ENCODE measurements around the gene NDST3.

The NDST3 gene

GRCh38 chr4:118113220-118113619, 78.9 kb downstream of the NDST3 start:
- no peak for DNase-seq (ENCODE audit: low spot score)
- TF ChIP-seq, protein P1, sequence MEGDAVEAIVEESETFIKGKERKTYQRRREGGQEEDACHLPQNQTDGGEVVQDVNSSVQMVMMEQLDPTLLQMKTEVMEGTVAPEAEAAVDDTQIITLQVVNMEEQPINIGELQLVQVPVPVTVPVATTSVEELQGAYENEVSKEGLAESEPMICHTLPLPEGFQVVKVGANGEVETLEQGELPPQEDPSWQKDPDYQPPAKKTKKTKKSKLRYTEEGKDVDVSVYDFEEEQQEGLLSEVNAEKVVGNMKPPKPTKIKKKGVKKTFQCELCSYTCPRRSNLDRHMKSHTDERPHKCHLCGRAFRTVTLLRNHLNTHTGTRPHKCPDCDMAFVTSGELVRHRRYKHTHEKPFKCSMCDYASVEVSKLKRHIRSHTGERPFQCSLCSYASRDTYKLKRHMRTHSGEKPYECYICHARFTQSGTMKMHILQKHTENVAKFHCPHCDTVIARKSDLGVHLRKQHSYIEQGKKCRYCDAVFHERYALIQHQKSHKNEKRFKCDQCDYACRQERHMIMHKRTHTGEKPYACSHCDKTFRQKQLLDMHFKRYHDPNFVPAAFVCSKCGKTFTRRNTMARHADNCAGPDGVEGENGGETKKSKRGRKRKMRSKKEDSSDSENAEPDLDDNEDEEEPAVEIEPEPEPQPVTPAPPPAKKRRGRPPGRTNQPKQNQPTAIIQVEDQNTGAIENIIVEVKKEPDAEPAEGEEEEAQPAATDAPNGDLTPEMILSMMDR (IDR thresholded peaks at IDR 0.05; ENCODE audit: extremely low read depth, insufficient read depth, missing control alignments): no peak
- in situ Hi-C loops (cut with MboI; ENCODE audit: low pct_unique_long_range_greater_than_20kb, low sequenced_read_pairs, unreplicated experiment): no loop called here

GRCh38 chr4:118114720-118115119, 80.4 kb downstream of the NDST3 start:
- in situ Hi-C loops (cut with MboI; ENCODE audit: low pct_unique_long_range_greater_than_20kb, low sequenced_read_pairs, unreplicated experiment): no loop called here
- TF ChIP-seq, protein P1 (IDR thresholded peaks at IDR 0.05; ENCODE audit: extremely low read depth, insufficient read depth, missing control alignments): no peak
- no peak for DNase-seq (ENCODE audit: low spot score)

- no peak for DNase-seq (ENCODE audit: low spot score)
- in situ Hi-C loops (cut with MboI; ENCODE audit: low pct_unique_long_range_greater_than_20kb, low sequenced_read_pairs, unreplicated experiment): no loop called here
- TF ChIP-seq, protein P1 (IDR thresholded peaks at IDR 0.05; ENCODE audit: extremely low read depth, insufficient read depth, missing control alignments): no peak
These were observed 86.0 kb downstream of the NDST3 start for GRCh38 chr4:118120120-118120760.

DNA sequence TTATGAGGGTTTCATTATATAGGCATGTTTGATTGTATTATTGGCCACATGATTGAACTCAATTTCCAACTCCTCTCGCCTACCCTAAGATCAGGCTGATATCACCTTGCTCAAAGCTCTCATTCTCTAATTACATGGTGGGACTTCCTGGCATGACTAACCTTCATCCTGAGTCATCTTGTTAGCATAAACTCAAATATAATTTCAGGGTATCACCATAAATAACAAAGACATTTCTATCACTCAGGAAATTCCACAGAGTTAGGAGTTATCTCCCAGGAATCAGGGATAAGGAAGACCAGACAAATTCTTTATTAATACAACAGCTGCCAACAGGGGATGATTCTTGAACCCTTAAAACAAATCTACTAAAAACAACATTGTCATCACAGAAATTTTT, 90.7 kb downstream of the NDST3 start:
- no peak for DNase-seq (ENCODE audit: low spot score)
- in situ Hi-C loops (cut with MboI; ENCODE audit: low pct_unique_long_range_greater_than_20kb, low sequenced_read_pairs, unreplicated experiment): no loop called here
- TF ChIP-seq, protein P1 (IDR thresholded peaks at IDR 0.05; ENCODE audit: extremely low read depth, insufficient read depth, missing control alignments): no peak

GRCh38 chr4:118139241-118139640, 105.0 kb downstream of the NDST3 start:
- TF ChIP-seq, protein P1 (IDR thresholded peaks at IDR 0.05; ENCODE audit: extremely low read depth, insufficient read depth, missing control alignments): no peak
- in situ Hi-C loops (cut with MboI; ENCODE audit: low pct_unique_long_range_greater_than_20kb, low sequenced_read_pairs, unreplicated experiment): no loop called here
- DNase-seq (ENCODE audit: low spot score): no peak

GRCh38 chr4:118141240-118141639, 107.0 kb downstream of the NDST3 start:
- DNase-seq (ENCODE audit: low spot score): no peak
- in situ Hi-C loops (cut with MboI; ENCODE audit: low pct_unique_long_range_greater_than_20kb, low sequenced_read_pairs, unreplicated experiment): no loop called here
- TF ChIP-seq, protein P1 (IDR thresholded peaks at IDR 0.05; ENCODE audit: extremely low read depth, insufficient read depth, missing control alignments): no peak
